Neuronal stem cell (in vitro differentiated cells): Measurements from ENCODE around the gene NRXN3.
A peak's percentile ranks its signal among the peaks of the same experiment; 100 is the strongest.

ENCODE experiments used
- DNase-seq: peaks from one replicate; pipeline ENCODE4 v3.0.0-alpha.2; 2013; ENCODE audit warnings: low spot score
- H2AFZ ChIP-seq: one replicate; pipeline ENCODE4 v1.6.1; 2013; ENCODE audit warnings: mild to moderate bottlenecking, low read length, inconsistent platforms
- H2AK5ac ChIP-seq: 2 replicates; pipeline ENCODE4 v1.6.1; 2013; ENCODE audit warnings: low read depth, mild to moderate bottlenecking, inconsistent platforms, low read length, moderate library complexity, mixed read lengths
- H2BK120ac ChIP-seq: 2 replicates; pipeline ENCODE4 v1.6.1; 2013; ENCODE audit warnings: low read depth, mild to moderate bottlenecking, inconsistent platforms, low read length, moderate library complexity, mixed read lengths
- H2BK12ac ChIP-seq: one replicate; pipeline ENCODE4 v1.6.1; 2013; ENCODE audit warnings: low read length, inconsistent platforms
- H2BK15ac ChIP-seq: 2 replicates; pipeline ENCODE4 v1.6.1; 2013; ENCODE audit warnings: mild to moderate bottlenecking, low read length, inconsistent platforms, mixed read lengths
- H2BK5ac ChIP-seq: one replicate; pipeline ENCODE4 v1.6.1; 2013; ENCODE audit warnings: inconsistent platforms, mild to moderate bottlenecking, low read length, moderate library complexity
- H3K14ac ChIP-seq: one replicate; pipeline ENCODE4 v1.6.1; 2013; ENCODE audit warnings: low read length, inconsistent platforms
- H3K18ac ChIP-seq: 2 replicates; pipeline ENCODE4 v1.6.1; 2013; ENCODE audit warnings: low read length, inconsistent platforms
- H3K23ac ChIP-seq: 2 replicates; pipeline ENCODE4 v1.6.1; 2013; ENCODE audit warnings: low read depth, mild to moderate bottlenecking, mixed read lengths, low read length, inconsistent platforms; ENCODE audit not compliant: poor library complexity
- H3K27ac ChIP-seq: replicated peaks from 3 replicates; pipeline ENCODE4 v1.5.1; 2013; ENCODE audit warnings: low read length, inconsistent platforms
- H3K27me3 ChIP-seq, 3 experiments: 2 replicates each; pipeline ENCODE4 v1.6.1; 2013; ENCODE audit warnings: low read length in 3 of 3, mild to moderate bottlenecking in 2 of 3, inconsistent platforms in 1 of 3, low read depth in 1 of 3, mixed read lengths in 1 of 3, moderate library complexity in 1 of 3; ENCODE audit not compliant: control insufficient read depth in 3 of 3, insufficient read depth in 3 of 3
- H3K36me3 ChIP-seq, 2 donors: replicated peaks in 1 of 2; 2 replicates each; pipeline ENCODE4 v1.6.1; 2013; ENCODE audit warnings: low read length in 2 of 2; ENCODE audit not compliant: control insufficient read depth in 2 of 2, insufficient read depth in 2 of 2
- H3K4ac ChIP-seq: 2 replicates; pipeline ENCODE4 v1.6.1; 2013; ENCODE audit warnings: inconsistent platforms, mild to moderate bottlenecking, low read length, moderate library complexity
- H3K4me1 ChIP-seq, 2 donors: 1 replicate in 1 of 2; 2 replicates in 1 of 2; pipeline ENCODE4 v1.6.1; 2013; ENCODE audit warnings: low read length in 2 of 2, low read depth in 1 of 2; ENCODE audit not compliant: control insufficient read depth in 2 of 2, insufficient read depth in 1 of 2
- H3K4me2 ChIP-seq: one replicate; pipeline ENCODE4 v1.6.1; 2013; ENCODE audit warnings: mild to moderate bottlenecking, low read length, inconsistent platforms; ENCODE audit not compliant: insufficient read depth, poor library complexity, severe bottlenecking
- H3K4me3 ChIP-seq, 2 donors: 2 replicates each; pipeline ENCODE4 v1.5.1; 2013; ENCODE audit warnings: low read length in 2 of 2, mild to moderate bottlenecking in 2 of 2, inconsistent platforms in 1 of 2, moderate library complexity in 1 of 2
- H3K79me1 ChIP-seq: one replicate; pipeline ENCODE4 v1.6.1; 2013; ENCODE audit warnings: low read depth, mild to moderate bottlenecking, inconsistent platforms, low read length, moderate library complexity
- H3K9ac ChIP-seq: one replicate; pipeline ENCODE4 v1.6.1; 2013; ENCODE audit warnings: mild to moderate bottlenecking, low read depth, low read length, inconsistent platforms; ENCODE audit not compliant: poor library complexity
- H3K9me3 ChIP-seq, 2 donors: replicated peaks in 1 of 2; 2 replicates each; pipeline versions ENCODE3 to v1.6.1; 2013; ENCODE audit warnings: low read length in 2 of 2, mild to moderate bottlenecking in 2 of 2, inconsistent platforms in 1 of 2, low read depth in 1 of 2, mixed read lengths in 1 of 2, moderate library complexity in 1 of 2; ENCODE audit not compliant: control insufficient read depth in 2 of 2, insufficient read depth in 1 of 2
- H4K8ac ChIP-seq: one replicate; pipeline ENCODE4 v1.6.1; 2013; ENCODE audit warnings: low read depth, mild to moderate bottlenecking, inconsistent platforms, low read length, moderate library complexity
- H4K91ac ChIP-seq: one replicate; pipeline ENCODE4 v1.6.1; 2013; ENCODE audit warnings: low read length, low read depth, mild to moderate bottlenecking, inconsistent platforms; ENCODE audit not compliant: poor library complexity
- WGBS, 2 donors: extraction: QIAGEN DNeasy Blood & Tissue Kit; methylation state at CpG; one replicate each; pipeline ENCODE4 v1.1.7; 2013; ENCODE audit warnings: missing lambda C conversion rate in 2 of 2, mixed read lengths in 1 of 2; ENCODE audit not compliant: insufficient read length in 2 of 2, insufficient replicate concordance in 1 of 2; ENCODE audit errors: extremely low coverage in 2 of 2; 5-methylcytosine and 5-hydroxymethylcytosine counted together

Gene NRXN3

DNA sequence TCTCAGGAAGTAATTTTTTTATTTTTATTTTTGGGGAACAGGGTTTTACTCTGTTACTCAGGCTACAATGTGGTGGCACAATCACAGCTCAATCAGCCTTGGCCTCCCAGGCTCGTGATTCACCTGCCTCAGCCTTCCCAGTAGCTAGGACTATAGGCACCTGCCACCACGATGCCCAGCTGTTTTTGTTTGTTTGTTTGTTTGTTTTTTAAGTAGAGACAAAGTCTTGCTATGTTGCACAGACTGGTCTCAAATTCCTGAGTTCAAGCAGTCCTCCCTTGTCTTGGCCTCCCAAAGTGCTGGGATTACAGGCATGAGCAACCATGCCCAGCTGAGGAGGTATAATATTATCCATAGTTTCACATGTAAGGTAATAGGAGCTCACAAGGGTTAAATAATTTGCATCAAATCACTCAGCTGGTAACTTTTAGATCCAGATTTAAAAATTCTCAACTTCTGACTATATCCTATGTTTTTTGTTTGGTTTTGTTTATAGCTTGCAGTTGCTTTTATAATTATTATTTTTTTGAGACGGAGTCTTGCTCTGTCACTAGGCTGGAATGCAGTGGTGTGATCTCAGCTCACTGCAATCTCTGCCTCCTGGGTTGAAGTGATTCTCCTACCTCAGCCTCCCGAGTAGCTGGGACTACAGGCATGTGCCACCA, 1411.9 kb downstream of the NRXN3 start:
- H3K23ac ChIP-seq = no peak overlapping the region
- WGBS, 2 donors = no CpG with 5 or more reads among the region's 4 CpGs
- peaks cover 8 to 15% of the 10 kb centered on the region in 2 donors for H3K4me1 ChIP-seq
- no peaks in the 10 kb centered on the region for H3K27me3 ChIP-seq
- H2AK5ac ChIP-seq = no peak overlapping the region
- H3K9me3 ChIP-seq = no peaks in the 10 kb centered on the region
- H3K18ac ChIP-seq = no peak overlapping the region
- no peak overlapping the region for H2AFZ ChIP-seq
- H3K36me3 ChIP-seq = no peaks in the 10 kb centered on the region
- no peak overlapping the region for H3K14ac ChIP-seq
- H2BK5ac ChIP-seq = no peak overlapping the region
- no peaks in the 10 kb centered on the region for H3K79me1 ChIP-seq
- H2BK12ac ChIP-seq = no peak overlapping the region
- H3K4me2 ChIP-seq = no peak overlapping the region
- no peak overlapping the region for H2BK15ac ChIP-seq
- no peak overlapping the region for H3K4ac ChIP-seq
- H2BK120ac ChIP-seq = no peak overlapping the region
- H3K9ac ChIP-seq = no peak overlapping the region
- DNase-seq = no peak
- H3K27ac ChIP-seq = no peak overlapping the region
- H4K8ac ChIP-seq = no peak overlapping the region
- no peak overlapping the region for H3K4me3 ChIP-seq
- no peak overlapping the region for H4K91ac ChIP-seq

DNA sequence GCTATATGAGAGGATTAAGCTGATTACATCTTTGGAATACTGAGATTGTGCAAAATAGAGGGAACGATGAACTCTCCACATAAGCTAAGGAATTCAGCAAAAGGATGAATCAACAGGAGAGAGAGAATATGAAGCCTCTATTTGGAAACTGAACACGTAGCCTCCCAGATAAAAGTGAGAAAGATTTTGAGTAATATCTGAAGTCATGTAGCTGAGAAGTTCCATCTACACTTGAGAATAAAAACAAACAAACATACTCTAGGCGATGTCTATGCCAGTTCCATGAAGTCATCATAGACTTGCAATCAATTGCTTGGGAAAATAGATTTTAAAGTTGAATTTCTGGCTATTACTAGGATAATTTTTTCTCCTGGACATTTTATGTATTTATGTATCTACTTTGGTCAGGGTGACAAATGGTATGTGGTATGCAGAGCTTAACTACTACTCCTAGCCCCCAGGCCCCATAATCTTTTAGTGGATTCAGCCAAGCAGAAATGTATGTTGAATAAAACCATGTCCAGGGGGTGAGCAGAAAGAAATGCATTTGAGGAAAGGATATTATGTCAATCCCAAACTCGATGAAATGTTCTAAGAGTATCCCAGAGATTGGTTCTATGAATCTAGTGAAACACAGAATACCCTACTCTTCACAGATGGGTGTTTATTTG, 1413.7 kb downstream of the NRXN3 start:
- Histone ChIP-seq H3K9ac (no peak overlapping the region), H3K36me3 (no peaks in the 10 kb centered on the region), H3K23ac (no peak overlapping the region), H2BK15ac (no peak overlapping the region), H3K79me1 (no peaks in the 10 kb centered on the region), H3K27ac (no peak overlapping the region), H2BK120ac (no peak overlapping the region), H3K18ac (no peak overlapping the region), H2BK5ac (no peak overlapping the region), H3K4me2 (no peak overlapping the region), H2AFZ (no peak overlapping the region), H3K4me3 (no peak overlapping the region), H3K14ac (no peak overlapping the region), H2AK5ac (no peak overlapping the region), H3K9me3 (no peaks in the 10 kb centered on the region), H3K4me1 (peaks cover 3 to 10% of the 10 kb centered on the region in 2 donors), H3K27me3 (no peaks in the 10 kb centered on the region), H3K4ac (no peak overlapping the region), H4K91ac (no peak overlapping the region), H4K8ac (no peak overlapping the region), H2BK12ac (no peak overlapping the region)
- no CpG with 5 or more reads among the region's 4 CpGs for WGBS, 2 donors
- DNase-seq = no peak

DNA sequence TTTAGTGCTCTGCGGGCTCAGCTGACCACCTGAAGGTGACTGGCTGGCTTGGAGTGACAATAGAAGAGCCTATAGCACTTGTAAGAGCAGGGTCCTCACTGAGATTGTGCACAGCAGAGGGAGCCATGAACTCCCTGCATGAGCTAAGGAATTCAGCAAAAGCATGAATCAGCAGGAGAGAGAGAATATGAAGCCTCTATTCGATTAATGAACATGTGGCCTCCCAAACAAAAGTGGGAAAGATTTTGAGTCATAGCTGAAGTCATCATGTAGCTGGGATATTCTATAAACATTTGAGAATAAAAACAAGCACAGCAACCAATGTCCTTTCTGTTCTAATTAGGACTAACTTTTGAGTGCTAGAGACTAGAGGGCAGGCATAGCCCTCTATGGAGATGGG, 1414.5 kb downstream of the NRXN3 start:
- Histone ChIP-seq H3K9me3 (no peaks in the 10 kb centered on the region), H3K4me1 (peaks cover 3 to 10% of the 10 kb centered on the region in 2 donors), H2AFZ (peak overlapping the region; percentile 49), H2BK5ac (no peak overlapping the region), H3K79me1 (no peaks in the 10 kb centered on the region), H3K4me2 (no peak overlapping the region), H3K14ac (no peak overlapping the region), H3K27me3 (no peaks in the 10 kb centered on the region), H2BK12ac (no peak overlapping the region), H3K23ac (no peak overlapping the region), H2BK15ac (no peak overlapping the region), H3K27ac (no peak overlapping the region), H3K18ac (no peak overlapping the region), H2BK120ac (no peak overlapping the region), H3K4ac (no peak overlapping the region), H4K8ac (no peak overlapping the region), H4K91ac (no peak overlapping the region), H3K36me3 (no peaks in the 10 kb centered on the region), H2AK5ac (no peak overlapping the region), H3K9ac (no peak overlapping the region), H3K4me3 (no peak overlapping the region)
- no peak for DNase-seq
- no CpG with 5 or more reads among the region's 2 CpGs for WGBS, 2 donors

DNA sequence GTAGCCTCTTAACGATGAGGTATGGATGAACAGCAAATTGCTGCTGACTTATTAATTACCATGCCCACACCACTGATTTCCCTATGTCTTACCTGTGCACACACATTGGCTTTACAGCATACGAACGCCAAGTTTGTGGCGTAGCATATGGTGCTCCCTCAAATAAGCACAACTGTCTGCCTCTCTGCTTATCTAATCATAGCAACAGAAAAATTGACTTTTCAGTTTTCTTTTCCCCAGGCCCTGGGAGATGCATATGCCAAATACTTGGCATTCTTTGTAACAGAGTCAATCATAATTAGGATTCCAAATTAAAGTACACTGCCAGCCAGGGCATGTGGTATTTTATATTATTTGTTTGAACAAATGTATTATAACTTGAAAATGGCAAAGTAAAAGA, 1415.7 kb downstream of the NRXN3 start:
- Histone ChIP-seq H3K4me3 (no peak overlapping the region), H3K18ac (no peak overlapping the region), H4K8ac (no peak overlapping the region), H3K36me3 (no peaks in the 10 kb centered on the region), H2AK5ac (no peak overlapping the region), H3K9me3 (peaks cover 0 to 2% of the 10 kb centered on the region in 2 donors), H2BK15ac (no peak overlapping the region), H3K14ac (no peak overlapping the region), H3K9ac (no peak overlapping the region), H3K4me2 (no peak overlapping the region), H3K79me1 (no peaks in the 10 kb centered on the region), H2BK12ac (no peak overlapping the region), H2BK120ac (no peak overlapping the region), H3K4ac (no peak overlapping the region), H3K27ac (no peak overlapping the region), H4K91ac (no peak overlapping the region), H2BK5ac (no peak overlapping the region), H2AFZ (no peak overlapping the region), H3K4me1 (peaks cover 3 to 8% of the 10 kb centered on the region in 2 donors), H3K23ac (no peak overlapping the region), H3K27me3 (no peaks in the 10 kb centered on the region)
- DNase-seq = no peak
- WGBS, 2 donors = no CpG with 5 or more reads among the region's 4 CpGs
